ENCODE results near the gene ZNG1E.
"Not testable (repeated sequence)": the region's sequence is repeated elsewhere in the genome, so short reads cannot be mapped to it uniquely, and the experiment has no call there.

Gene ZNG1E

DNA sequence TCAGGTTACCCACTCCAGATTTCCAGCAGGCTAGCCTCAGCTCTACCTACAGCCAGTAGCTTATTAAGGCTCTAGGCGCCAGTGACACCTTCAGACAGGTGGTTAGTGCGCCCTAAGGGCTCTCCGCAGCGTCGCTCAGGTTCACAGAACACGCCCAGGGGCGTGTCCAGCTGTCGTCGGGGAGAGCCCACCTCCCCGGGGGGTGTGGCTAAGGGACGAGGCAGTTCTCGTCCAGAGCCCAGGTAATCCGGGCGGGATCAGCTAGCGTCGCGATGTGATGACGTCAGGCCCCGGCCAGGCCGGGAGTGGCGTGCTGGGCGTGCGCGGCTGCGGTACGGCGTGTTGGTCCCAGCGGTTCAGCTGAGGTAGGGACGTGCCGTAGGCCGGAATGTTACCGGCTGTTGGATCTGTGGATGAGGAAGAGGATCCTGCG lies at the start of gene ZNG1E:
ZNG1E (plus strand) TSS at position 340 of the 433 bp plus-strand sequence; CDS start at position 389, 49 bp downstream.
- peak; percentile 76 for DNase-seq (ENCODE audit: low spot score)

- not testable (repeated sequence) for DNase-seq (ENCODE audit: low spot score)
Observed at GRCh38 chr9:65673579-65673978, 2.1 kb upstream of the ZNG1E start.

- not testable (repeated sequence) for DNase-seq (ENCODE audit: low spot score)
Observed at GRCh38 chr9:65675018-65675417, 710 bp upstream of the ZNG1E start.

DNA sequence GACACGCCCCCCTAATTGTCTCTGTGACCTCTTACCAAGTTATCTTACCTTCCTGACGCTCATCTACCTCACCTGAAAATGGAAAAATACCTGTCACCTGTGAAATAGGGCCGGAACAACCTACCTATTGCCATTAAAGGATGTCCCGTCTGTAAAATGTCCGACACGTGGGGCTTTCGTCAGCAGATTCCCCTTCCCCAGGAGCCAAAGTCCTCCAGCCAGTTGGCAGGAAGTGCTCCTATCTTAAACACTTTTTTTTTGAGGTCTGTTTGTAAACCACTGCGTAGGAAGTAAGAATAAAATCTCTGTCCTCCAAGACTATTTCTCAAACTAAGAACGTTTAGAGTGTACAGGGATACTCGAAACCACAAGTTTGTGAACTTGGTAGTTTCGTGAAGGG lies 661 bp downstream of the ZNG1E start:
- peak; percentile 22 for DNase-seq (ENCODE audit: low spot score)

- DNase-seq (ENCODE audit: low spot score) = not testable (repeated sequence)
Observed at GRCh38 chr9:65678533-65678932, 2.8 kb downstream of the ZNG1E start.

DNA sequence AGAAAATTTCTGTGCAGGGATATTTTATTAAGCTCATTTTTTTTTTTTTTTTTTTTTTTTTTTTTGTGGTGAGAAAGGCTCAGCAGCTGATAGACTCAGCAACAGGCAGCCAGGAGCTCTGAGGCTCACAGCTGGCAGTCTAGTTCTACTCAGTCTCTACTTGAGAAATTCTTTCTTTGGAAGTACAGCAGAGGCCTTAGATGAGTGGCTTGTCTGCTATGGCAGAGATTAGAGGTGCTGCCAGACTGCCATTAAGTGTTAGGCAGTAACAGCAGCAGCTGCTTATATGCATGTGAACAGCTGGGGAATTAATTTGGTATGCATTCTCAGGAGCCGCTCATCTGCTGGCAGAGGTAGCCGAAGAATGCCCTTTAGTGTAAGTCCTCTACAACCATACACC lies 27.8 kb downstream of the ZNG1E start:
- not testable (repeated sequence) for DNase-seq (ENCODE audit: low spot score)

GRCh38 chr9:65714445-65714844 lies 38.7 kb downstream of the ZNG1E start:
- DNase-seq (ENCODE audit: low spot score) = not testable (repeated sequence)

DNA sequence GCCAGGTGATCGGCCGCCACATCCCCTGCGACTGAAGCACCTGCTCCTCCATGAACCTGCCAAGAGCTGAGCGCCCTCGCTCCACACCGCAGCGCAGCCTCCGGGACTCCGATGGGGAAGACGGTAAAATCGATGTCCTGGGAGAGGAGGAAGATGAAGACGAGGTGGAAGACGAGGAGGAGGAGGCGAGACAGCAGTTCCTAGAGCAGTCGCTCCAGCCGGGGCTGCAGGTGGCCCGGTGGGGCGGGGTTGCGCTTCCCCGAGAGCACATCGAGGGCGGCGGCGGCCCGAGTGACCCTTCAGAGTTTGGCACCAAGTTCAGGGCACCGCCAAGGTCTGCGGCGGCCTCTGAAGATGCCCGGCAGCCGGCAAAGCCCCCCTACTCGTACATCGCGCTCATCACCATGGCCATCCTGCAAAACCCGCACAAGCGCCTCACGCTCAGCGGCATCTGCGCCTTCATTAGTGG lies 61.4 kb downstream of the ZNG1E start, which contains the start of gene FOXD4L4:
FOXD4L4 (plus strand) TSS at position 51 of the 469 bp plus-strand sequence; CDS start at position 51, 0 bp downstream.
- not testable (repeated sequence) for DNase-seq (ENCODE audit: low spot score)

DNA sequence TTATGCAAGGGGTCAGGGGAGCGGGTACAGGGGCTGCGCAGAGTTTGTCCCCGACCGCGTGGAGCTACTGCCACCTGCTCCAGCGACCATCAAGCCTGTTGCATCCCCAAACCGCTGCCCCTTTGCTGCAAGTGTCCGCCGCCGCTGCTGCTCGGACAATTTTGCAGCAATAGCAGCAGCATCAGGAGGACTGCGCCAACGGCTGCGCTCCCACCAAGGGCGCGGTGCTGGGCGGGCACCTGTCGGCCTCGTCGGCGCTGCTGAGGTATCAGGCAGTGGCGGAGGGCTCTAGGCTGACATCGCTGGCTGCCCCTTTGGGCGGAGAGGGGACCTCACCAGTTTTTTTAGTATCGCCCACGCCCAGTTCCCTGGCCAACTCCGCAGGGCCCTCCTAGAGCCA lies 62.4 kb downstream of the ZNG1E start:
- not testable (repeated sequence) for DNase-seq (ENCODE audit: low spot score)

Measured in CD4-positive, alpha-beta T cell treated with Interleukin-15 for 4 hours (primary cell).